Sigmoid colon (tissue), 7 donors: ENCODE results near the gene FEM1C. TPM values are rescaled to one million over a fixed set of nuclear protein-coding genes. Genes with fewer than 3 reads are reported as not detected.
"Not testable (repeated sequence)": the region's sequence is repeated elsewhere in the genome, so short reads cannot be mapped to it uniquely, and the experiment has no call there.

Experiments used
- DNase-seq: peaks from one replicate; pipeline ENCODE4 v3.0.0-alpha.2; 2019
- H3K27ac ChIP-seq, 4 donors: fragments of 200-600 bp; sonication (generic); one replicate each; pipeline ENCODE4 v1.5.1; 2016 to 2019; ENCODE audit warnings: mild to moderate bottlenecking in 1 of 4
- H3K27me3 ChIP-seq, 3 donors: fragments of 200-600 bp; sonication (generic); one replicate each; pipeline ENCODE4 v1.5.1; 2019; ENCODE audit warnings: mild to moderate bottlenecking in 1 of 3
- H3K36me3 ChIP-seq, 4 donors: fragments of 200-600 bp; sonication (generic); one replicate each; pipeline ENCODE4 v1.5.1; 2016 to 2019
- H3K4me1 ChIP-seq, 4 donors: fragments of 200-600 bp; sonication (generic); one replicate each; pipeline ENCODE4 v1.5.1; 2017 to 2019
- H3K4me3 ChIP-seq, 4 donors: fragments of 200-600 bp; sonication (generic); one replicate each; pipeline ENCODE4 v1.5.1; 2017 to 2019; ENCODE audit warnings: mild to moderate bottlenecking in 2 of 4, moderate library complexity in 1 of 4
- H3K9me3 ChIP-seq, 4 donors: fragments of 200-600 bp in 3 of 4; sonication (generic) in 3 of 4; one replicate each; pipeline versions ENCODE4 v1.5.1 to v1.6.1; 2013 to 2019
- CTCF ChIP-seq, 4 experiments: fragments of 450-650 bp in 3 of 4; fragments of 200-600 bp in 1 of 4; IDR thresholded peaks; one replicate each; pipeline ENCODE4 v1.5.1; 2016 to 2019; ENCODE audit warnings: antibody characterized with exemption in 4 of 4, mild to moderate bottlenecking in 3 of 4, moderate library complexity in 2 of 4
- EP300 ChIP-seq, 4 donors: sonication (generic); formaldehyde crosslinking; IDR thresholded peaks; one replicate each; pipeline ENCODE4 v1.6.1; 2017; ENCODE audit warnings: antibody characterized with exemption in 4 of 4
- POLR2A ChIP-seq, 2 donors: fragments of 450-650 bp; IDR thresholded peaks; one replicate each; pipeline ENCODE4 v1.6.1; 2016; ENCODE audit warnings: antibody characterized with exemption in 2 of 2, mild to moderate bottlenecking in 2 of 2, moderate library complexity in 2 of 2
- POLR2AphosphoS5 ChIP-seq, 4 donors: sonication (generic); formaldehyde crosslinking; IDR thresholded peaks; one replicate each; pipeline ENCODE4 v1.6.1; 2017; ENCODE audit warnings: antibody characterized with exemption in 4 of 4
- WGBS, 2 donors: extraction: QIAGEN DNeasy Blood & Tissue Kit; methylation state at CpG; one replicate each; pipeline ENCODE4 v1.1.7; 2013; 5-methylcytosine and 5-hydroxymethylcytosine counted together
- intact Hi-C: fragments of 100-400 bp; cut with DNase I; formaldehyde crosslinking; loops from one replicate; pipeline ENCODE4 v1.15.1; 2023
- polyA plus RNA-seq, 3 donors: library from polyadenylated mRNA; stranded (reverse); fragments of 200-250 nt; gene quantifications; one replicate each; pipeline ENCODE4 v1.2.3, GENCODE V29; 2013
- total RNA-seq, 4 donors: library from RNA; depleted of rRNA; stranded (reverse); fragments of >200 nt; gene quantifications; one replicate each; pipeline ENCODE4 v1.1.0, GENCODE V29; 2016
- donor health status: healthy with polysubstance abuse.
- donor health status: Bipolar disorder and iron deficiency.
- donor health status: healthy.

The FEM1C gene
- total and polyA plus RNA-seq, 7 donors = 12.1 to 26.8 (median 24.0) TPM

GRCh38 chr5:115480271-115480670 lies 64.3 kb downstream of the FEM1C start:
- TF ChIP-seq CTCF (IDR thresholded peaks at IDR 0.05) (no peak), POLR2A (IDR thresholded peaks at IDR 0.05) (no peak), POLR2AphosphoS5 (IDR thresholded peaks at IDR 0.05) (no peak), EP300 (IDR thresholded peaks at IDR 0.05) (no peak)
- Histone ChIP-seq H3K4me1 (no peaks in the 10 kb centered on the region), H3K9me3 (no peaks in the 10 kb centered on the region), H3K27ac (no peak overlapping the region), H3K27me3 (no peaks in the 10 kb centered on the region), H3K36me3 (no peaks in the 10 kb centered on the region), H3K4me3 (no peak overlapping the region)
- 81 to 84% methylated on average over 4 of the region's 4 CpGs for WGBS, 2 donors
- DNase-seq = no peak
- intact Hi-C loops = no loop called here

- H3K27me3 ChIP-seq, intact Hi-C loops, H3K9me3 ChIP-seq, H3K36me3 ChIP-seq, H3K4me3 ChIP-seq, H3K4me1 ChIP-seq, H3K27ac ChIP-seq, DNase-seq: not testable (repeated sequence)
- WGBS, 2 donors = 69 to 80% methylated on average over 2 of the region's 2 CpGs
Observed at GRCh38 chr5:115479166-115479873, 65.3 kb downstream of the FEM1C start.

GRCh38 chr5:115478281-115478680 lies 66.3 kb downstream of the FEM1C start:
- H3K36me3 ChIP-seq = no peaks in the 10 kb centered on the region
- 72 to 76% methylated on average over 2 of the region's 2 CpGs for WGBS, 2 donors

GRCh38 chr5:115477581-115477980 lies 67.0 kb downstream of the FEM1C start:
- no peaks in the 10 kb centered on the region for H3K27me3 ChIP-seq
- intact Hi-C loops = no loop called here
- H3K9me3 ChIP-seq = no peaks in the 10 kb centered on the region
- H3K27ac ChIP-seq = no peak overlapping the region
- 83 to 84% methylated on average over 7 of the region's 7 CpGs for WGBS, 2 donors
- no peak overlapping the region for H3K4me3 ChIP-seq
- DNase-seq = no peak
- no peaks in the 10 kb centered on the region for H3K4me1 ChIP-seq
- no peaks in the 10 kb centered on the region for H3K36me3 ChIP-seq
- TF ChIP-seq EP300 (IDR thresholded peaks at IDR 0.05) (no peak), POLR2A (IDR thresholded peaks at IDR 0.05) (no peak), CTCF (IDR thresholded peaks at IDR 0.05) (no peak), POLR2AphosphoS5 (IDR thresholded peaks at IDR 0.05) (no peak)

More at GRCh38 chr5:115478281-115478680, 66.3 kb downstream of the FEM1C start:
- DNase-seq = no peak
- no peak for TF ChIP-seq POLR2AphosphoS5 (IDR thresholded peaks at IDR 0.05)
- no peak for TF ChIP-seq EP300 (IDR thresholded peaks at IDR 0.05)
- TF ChIP-seq CTCF (IDR thresholded peaks at IDR 0.05) = no peak
- TF ChIP-seq POLR2A (IDR thresholded peaks at IDR 0.05) = no peak
- Histone ChIP-seq H3K9me3 (no peaks in the 10 kb centered on the region), H3K27ac (no peak overlapping the region), H3K4me3 (no peak overlapping the region), H3K4me1 (no peaks in the 10 kb centered on the region), H3K27me3 (no peaks in the 10 kb centered on the region)
- intact Hi-C loops = no loop called here

GRCh38 chr5:115475788-115476187 lies 68.8 kb downstream of the FEM1C start:
- TF ChIP-seq POLR2AphosphoS5 (IDR thresholded peaks at IDR 0.05) = no peak
- no peak for TF ChIP-seq EP300 (IDR thresholded peaks at IDR 0.05)
- no peak for TF ChIP-seq CTCF (IDR thresholded peaks at IDR 0.05)
- TF ChIP-seq POLR2A (IDR thresholded peaks at IDR 0.05) = no peak
- H3K27me3 ChIP-seq = no peaks in the 10 kb centered on the region
- intact Hi-C loops = no loop called here
- no peak overlapping the region for H3K27ac ChIP-seq
- H3K4me1 ChIP-seq = no peaks in the 10 kb centered on the region
- DNase-seq = no peak
- no peak overlapping the region for H3K4me3 ChIP-seq
- no peaks in the 10 kb centered on the region for H3K9me3 ChIP-seq
- H3K36me3 ChIP-seq = no peaks in the 10 kb centered on the region
